Chondrocyte (in vitro differentiated cells): ENCODE results near the gene QSOX1. TPM values are rescaled to one million over a fixed set of nuclear protein-coding genes. Genes with fewer than 3 reads are reported as not detected.

Experiments
- DNase-seq: peaks from one replicate; pipeline ENCODE4 v3.0.0; 2021; ENCODE audit warnings: mixed read lengths, low spot score
- H3K27ac Mint-ChIP-seq: one replicate; pipeline ENCODE4 v1.8.0; 2021; ENCODE audit warnings: mild to moderate bottlenecking, moderate library complexity, mixed read lengths; ENCODE audit not compliant: unreplicated experiment
- H3K27me3 Mint-ChIP-seq: 2 replicates; pipeline ENCODE4 v1.8.0; 2021; ENCODE audit warnings: low read depth, mixed read lengths
- H3K36me3 Mint-ChIP-seq: 2 replicates; pipeline ENCODE4 v1.8.0; 2021; ENCODE audit warnings: low read depth, mixed read lengths
- H3K4me1 Mint-ChIP-seq: 2 replicates; pipeline ENCODE4 v1.8.0; 2021; ENCODE audit warnings: low read depth, mild to moderate bottlenecking, mixed read lengths
- H3K4me3 Mint-ChIP-seq: one replicate; pipeline ENCODE4 v1.8.0; 2021; ENCODE audit warnings: mild to moderate bottlenecking, moderate library complexity, mixed read lengths; ENCODE audit not compliant: unreplicated experiment
- H3K9me3 Mint-ChIP-seq: 2 replicates; pipeline ENCODE4 v1.8.0; 2021; ENCODE audit warnings: low read depth, mixed read lengths
- total RNA-seq: library from RNA; stranded (reverse); gene quantifications from 3 replicates; pipeline ENCODE4 v1.2.1, GENCODE V29; 2021
- TF ChIP-seq, protein P1 (sequence below): fragments of 200-600 bp; sonication (generic); IDR thresholded peaks from 2 replicates; pipeline ENCODE4 v1.5.0; 2021; ENCODE audit warnings: antibody characterized with exemption, mild to moderate bottlenecking, moderate library complexity

QSOX1 gene
- total RNA-seq, 1 donor from 2014 or later = 232 TPM

DNA sequence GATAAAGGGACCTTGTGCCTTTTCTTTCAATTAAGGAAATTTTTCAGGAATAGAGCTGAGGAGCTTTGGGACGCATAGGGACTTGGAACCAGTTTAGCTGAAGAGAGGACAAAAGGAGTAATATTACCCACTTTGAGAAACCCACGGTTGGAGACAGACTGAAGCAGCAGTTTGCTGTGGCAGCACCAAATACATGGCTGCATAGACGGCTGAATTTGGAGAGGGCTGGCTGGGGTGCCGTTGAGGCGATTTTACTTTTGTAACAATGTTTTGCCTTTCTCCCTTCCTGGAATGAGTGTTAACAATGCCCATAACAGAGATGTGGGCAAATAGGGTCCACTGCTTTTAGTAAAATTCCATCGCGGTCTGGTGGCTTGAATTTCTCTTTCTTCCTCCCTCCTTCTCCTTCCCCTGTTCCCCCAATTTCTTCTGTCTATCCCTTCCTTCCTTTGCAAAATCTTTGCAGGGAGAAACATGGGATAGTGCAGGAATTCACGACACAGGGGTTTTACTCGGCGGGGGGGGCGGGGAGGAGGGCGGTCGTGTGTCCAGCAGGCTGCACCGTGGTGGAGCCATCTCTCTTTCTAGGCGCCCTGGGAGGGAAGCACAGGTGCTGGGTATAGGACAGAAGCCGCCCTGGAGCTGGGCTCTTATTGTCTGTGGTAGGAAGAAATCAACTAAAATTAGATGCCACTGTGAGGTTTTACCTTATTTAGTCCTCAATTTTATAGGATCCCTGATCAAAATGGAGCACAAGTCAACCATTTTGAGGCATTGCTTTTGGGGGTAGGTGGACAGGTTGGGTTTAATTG is 82.2 kb downstream of the QSOX1 start:
- TF ChIP-seq, protein P1, sequence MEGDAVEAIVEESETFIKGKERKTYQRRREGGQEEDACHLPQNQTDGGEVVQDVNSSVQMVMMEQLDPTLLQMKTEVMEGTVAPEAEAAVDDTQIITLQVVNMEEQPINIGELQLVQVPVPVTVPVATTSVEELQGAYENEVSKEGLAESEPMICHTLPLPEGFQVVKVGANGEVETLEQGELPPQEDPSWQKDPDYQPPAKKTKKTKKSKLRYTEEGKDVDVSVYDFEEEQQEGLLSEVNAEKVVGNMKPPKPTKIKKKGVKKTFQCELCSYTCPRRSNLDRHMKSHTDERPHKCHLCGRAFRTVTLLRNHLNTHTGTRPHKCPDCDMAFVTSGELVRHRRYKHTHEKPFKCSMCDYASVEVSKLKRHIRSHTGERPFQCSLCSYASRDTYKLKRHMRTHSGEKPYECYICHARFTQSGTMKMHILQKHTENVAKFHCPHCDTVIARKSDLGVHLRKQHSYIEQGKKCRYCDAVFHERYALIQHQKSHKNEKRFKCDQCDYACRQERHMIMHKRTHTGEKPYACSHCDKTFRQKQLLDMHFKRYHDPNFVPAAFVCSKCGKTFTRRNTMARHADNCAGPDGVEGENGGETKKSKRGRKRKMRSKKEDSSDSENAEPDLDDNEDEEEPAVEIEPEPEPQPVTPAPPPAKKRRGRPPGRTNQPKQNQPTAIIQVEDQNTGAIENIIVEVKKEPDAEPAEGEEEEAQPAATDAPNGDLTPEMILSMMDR = no peak
- Mint-ChIP-seq H3K9me3 (no peaks in the 10 kb centered on the region), H3K27me3 (peaks cover 88% of the 10 kb centered on the region), H3K4me1 (peaks cover 20% of the 10 kb centered on the region), H3K36me3 (no peaks in the 10 kb centered on the region), H3K27ac (no peak overlapping the region), H3K4me3 (no peak overlapping the region)
- no peak for DNase-seq

DNA sequence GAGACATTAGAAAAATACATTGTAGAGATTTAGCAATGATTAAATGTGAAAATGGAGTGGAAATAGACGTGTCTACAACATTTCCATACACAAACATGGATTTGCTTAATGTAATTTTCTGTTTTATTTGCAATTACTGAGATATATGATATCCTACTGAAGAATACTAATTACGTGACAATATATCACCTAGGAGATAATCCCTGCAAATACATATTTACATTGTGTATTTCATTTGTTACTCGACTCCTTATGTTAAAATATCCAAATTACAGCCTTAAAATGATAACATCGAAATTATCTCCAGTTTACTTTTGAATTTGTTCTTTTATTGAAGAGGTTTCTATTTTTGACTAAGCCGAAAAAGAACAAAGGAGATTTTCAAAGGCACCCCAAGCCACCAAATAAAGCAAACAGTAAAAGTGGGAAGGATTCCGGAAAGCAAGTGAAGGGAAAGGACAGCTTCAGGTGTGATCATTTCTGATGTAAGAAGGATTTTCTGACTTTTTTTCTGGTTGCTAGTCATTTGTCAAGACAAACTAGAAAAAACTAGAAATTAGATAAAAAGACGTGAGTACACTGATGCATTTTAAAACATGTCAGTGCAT is 83.3 kb downstream of the QSOX1 start:
- Mint-ChIP-seq H3K27ac (no peak overlapping the region), H3K9me3 (no peaks in the 10 kb centered on the region), H3K27me3 (peaks cover 86% of the 10 kb centered on the region), H3K36me3 (no peaks in the 10 kb centered on the region), H3K4me1 (peaks cover 16% of the 10 kb centered on the region), H3K4me3 (no peak overlapping the region)
- DNase-seq = no peak
- TF ChIP-seq, protein P1 = no peak

DNA sequence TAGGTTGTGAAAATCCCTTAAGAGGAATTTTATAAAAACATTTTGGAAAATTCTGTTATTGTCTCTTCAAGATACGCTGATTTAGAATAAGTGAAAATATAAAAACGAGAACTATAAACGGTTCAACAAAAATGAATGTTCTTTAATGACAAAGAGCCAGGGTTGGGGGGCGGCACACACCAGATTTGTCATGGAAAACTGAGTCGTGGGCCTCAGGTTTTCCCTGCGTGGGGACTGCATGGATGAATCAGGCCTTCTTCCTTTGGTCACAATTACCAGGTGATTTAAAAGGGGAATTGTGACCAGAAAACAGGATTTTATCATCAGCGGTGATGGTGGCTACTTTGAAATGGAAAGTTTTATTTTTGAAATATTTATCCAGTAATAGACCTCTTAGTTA is 84.0 kb downstream of the QSOX1 start:
- TF ChIP-seq, protein P1 = no peak
- no peak for DNase-seq
- H3K27me3 Mint-ChIP-seq = peaks cover 81% of the 10 kb centered on the region
- H3K9me3 Mint-ChIP-seq = no peaks in the 10 kb centered on the region
- no peak overlapping the region for H3K4me3 Mint-ChIP-seq
- peaks cover 13% of the 10 kb centered on the region for H3K4me1 Mint-ChIP-seq
- H3K36me3 Mint-ChIP-seq = no peaks in the 10 kb centered on the region
- no peak overlapping the region for H3K27ac Mint-ChIP-seq

GRCh38 chr1:180239145-180240096 is 84.8 kb downstream of the QSOX1 start:
- no peak overlapping the region for H3K4me3 Mint-ChIP-seq
- DNase-seq = no peak

More at GRCh38 chr1:180239145-180240096, 84.8 kb downstream of the QSOX1 start:
- no peaks in the 10 kb centered on the region for H3K36me3 Mint-ChIP-seq
- H3K27me3 Mint-ChIP-seq = peaks cover 78% of the 10 kb centered on the region
- peaks cover 6% of the 10 kb centered on the region for H3K4me1 Mint-ChIP-seq
- no peaks in the 10 kb centered on the region for H3K9me3 Mint-ChIP-seq
- H3K27ac Mint-ChIP-seq = no peak overlapping the region
- TF ChIP-seq, protein P1 = no peak
